HG03521 (cell line): ENCODE results near the gene SLC8A3.

Experiments
- ATAC-seq: cut with Tn5 transposase; IDR thresholded peaks from one replicate; pipeline ENCODE4 v1.9.1; 2021; ENCODE audit warnings: mild to moderate bottlenecking, moderate library complexity; ENCODE audit not compliant: unreplicated experiment

SLC8A3 gene

DNA sequence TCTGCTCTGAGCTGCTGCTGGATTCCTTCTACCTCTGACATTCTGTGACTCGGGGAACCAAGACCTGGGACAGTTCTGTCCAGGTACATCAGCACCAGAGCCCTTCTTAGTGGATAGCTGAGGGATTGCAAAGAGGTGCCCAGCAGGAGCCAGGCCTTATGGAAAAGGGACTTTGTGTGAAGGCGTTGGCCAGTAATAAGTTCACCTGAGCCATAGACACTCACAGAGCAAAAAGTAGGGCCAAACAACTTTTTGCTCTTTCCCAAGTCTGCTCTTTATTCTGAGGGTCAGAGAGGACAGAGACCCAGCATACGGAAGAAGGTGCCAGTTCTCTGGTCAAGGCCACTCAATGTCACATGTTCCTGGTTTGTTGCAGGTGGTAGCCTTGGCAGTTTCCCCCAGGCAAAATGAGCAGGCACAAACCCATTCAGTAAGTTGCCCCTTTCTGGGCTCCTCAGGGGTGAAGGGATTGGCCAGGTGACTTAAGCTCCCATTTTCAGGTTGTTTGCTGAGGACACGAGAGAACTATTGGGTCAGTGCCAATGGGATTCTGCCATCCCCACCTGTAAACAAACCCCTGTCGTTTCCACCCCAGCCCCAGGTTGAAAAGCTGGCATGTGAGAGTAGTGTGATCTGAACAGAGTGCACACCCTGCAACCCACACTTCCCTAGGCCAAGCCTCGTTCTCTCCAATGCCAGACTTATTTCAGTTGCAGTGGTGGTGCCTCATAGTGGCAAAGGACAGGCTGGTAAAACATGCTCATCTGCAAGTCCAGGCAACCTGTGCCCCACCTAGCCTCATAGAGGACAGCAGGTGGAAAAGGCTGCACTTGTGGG, 159.2 kb downstream of the SLC8A3 start:
- no peak for ATAC-seq

DNA sequence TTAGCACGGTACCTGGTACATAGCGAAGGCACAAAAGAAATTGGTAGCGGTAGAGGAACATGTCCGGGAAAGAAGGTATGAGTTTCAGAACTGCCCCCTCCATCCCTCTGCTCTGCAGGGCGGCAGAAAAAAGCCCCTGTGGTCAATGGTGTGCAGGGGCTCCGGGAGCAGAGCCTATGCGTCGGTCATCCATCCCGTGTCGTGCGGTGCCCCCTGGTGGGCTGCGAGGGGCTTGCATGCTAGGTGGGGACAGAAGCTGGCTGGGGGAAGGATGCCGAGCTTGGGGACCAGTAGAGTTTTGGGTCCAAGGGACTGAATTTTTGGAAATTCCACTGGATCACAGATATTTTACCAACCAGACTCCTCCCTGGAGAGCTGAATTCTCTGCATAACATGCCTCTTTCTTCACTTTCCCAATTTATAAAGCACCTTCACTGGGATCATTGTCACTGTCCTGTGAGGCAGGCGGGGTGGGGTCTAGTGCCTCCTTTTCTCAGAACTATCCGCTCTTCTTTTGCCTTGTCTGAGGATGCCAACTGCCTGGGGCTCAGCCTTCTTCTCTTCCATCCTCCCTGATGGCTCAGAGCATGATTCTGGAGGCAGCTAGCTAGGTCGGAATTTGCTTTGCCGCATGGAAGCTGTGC, 160.8 kb downstream of the SLC8A3 start:
- no peak for ATAC-seq

DNA sequence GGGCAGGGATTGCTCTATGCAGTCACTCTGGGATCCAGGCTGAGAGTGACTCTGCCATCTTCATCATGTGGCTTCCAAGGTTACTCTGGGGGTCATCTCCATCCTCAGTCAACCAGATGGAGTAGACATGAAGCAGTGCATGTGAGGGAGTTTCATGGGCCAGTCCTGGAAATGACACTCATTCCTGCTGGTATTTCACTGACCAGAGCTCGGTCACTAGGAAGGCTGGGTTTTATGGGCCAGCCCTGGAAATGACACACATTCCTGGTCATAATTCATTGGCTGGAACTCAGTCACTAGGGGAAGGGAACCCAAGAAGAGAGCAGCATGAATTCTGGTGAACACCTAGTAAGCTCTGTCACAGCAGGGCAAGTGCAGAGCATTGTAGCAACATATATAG, 164.9 kb downstream of the SLC8A3 start:
- ATAC-seq: no peak

DNA sequence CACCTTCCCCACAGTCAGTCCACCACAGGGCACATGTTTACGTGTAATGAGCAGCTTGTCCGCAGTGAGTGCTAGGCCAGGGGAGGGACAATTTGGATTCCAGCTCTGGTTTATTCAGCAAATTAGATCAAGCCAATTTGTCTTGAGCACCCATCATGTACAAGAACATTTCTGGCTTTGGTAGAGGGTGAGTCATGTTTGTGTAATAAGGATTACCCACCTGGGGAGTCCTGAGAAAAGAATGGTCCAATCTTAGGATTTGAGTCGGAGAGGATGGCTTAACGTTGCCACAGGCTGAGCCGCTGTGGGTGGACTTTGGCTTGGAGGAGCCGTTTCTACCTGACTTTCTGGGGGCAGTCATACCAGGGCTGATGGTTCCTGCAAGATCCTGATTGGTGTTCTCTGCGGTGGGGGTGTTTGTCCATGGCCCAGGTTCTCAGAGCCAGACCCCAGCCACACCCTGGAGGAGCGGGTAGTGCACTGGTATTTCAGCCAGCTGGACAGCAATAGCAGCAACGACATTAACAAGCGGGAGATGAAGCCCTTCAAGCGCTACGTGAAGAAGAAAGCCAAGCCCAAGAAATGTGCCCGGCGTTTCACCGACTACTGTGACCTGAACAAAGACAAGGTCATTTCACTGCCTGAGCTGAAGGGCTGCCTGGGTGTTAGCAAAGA, 165.8 kb downstream of the SLC8A3 start:
- no peak for ATAC-seq

DNA sequence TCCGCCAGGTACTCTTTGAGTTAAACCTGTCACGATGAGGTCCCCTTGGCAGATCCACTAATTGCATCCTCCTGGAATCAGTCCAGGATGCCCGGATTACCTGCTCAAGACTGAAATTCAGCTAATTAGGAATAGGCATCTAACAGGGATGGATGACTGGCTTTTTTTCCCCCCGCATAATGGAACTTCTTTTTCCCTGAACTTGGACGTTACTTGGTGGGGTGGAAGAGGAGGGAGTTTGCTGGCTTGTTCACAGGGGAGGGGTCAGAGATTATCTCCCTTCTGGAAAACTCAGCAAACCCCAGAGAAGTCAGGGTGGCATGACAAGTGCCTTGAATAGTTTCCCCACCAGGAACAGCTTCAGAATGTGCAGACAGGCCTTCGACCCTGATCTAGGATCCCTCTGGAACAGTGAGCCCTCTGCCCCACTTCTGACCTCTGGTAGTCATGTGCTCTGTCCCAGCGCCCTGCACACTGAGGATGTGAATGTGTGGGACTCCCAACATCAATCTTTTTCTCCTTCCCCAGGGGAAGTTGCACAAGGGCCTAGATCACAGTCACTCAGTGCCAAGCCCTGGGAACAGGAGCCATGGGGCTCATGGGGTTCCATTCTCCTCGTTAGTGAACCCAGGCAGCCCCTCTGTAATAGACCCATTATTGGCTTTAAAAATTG, 167.1 kb downstream of the SLC8A3 start:
- ATAC-seq: no peak

DNA sequence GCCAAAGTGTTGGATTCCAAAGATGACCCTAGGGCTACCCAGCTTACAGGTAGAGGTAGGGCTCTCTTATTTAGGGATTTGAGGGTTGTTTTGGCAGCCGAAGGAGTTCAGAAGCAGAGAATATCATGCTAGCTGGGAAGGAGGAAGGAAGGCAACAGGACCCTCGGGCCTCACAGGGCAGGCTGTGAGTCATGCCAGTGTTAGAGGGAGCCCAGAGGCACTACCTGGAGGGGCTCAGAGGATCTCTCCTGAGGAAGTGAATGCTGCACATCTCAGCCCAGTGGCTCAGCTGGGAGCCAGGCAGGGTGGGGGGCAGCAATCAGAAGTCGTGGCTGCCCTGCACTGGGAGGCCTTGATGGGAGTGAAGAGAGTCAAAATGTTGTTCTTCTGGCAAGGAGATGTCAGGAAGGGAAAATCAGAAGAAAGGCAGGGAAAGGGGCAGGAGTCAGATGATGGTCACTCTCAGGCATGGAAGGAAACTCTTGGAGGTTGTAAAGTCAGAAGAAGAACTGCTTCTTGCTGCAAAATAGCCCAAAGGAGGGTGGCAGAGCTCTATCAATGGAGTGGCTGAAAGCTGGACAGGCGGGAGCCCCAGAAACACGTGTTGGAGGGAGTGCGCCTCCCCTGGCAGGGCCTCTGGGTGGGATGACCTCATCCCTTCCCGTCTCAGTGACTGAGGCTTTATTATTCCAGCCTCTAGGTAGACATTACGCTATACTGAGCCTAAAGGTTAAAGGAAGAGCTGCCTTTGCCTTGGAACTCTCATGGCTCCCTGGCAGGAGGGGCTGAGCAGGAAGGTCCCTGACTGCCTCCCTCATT, 168.2 kb downstream of the SLC8A3 start:
- no peak for ATAC-seq

DNA sequence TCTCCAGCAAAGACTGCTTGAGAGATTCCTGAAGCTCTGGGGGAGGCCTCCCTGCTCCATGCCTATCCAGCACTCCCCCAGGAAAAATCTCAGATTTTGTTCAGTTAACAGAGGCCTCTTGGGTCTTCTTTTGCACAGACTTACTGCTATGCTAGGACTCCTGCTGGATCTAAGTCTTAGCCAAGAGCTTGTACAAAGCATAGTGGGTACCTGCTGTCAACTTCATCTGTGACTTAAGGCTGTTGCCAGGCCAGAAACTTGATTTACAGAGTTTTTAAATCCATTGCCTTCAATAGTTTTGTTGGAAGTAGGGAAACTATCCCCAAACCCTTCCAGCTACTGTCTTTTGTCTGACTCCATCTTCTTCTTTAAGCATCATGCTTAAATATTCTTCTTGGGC, 169.1 kb downstream of the SLC8A3 start:
- ATAC-seq: no peak

DNA sequence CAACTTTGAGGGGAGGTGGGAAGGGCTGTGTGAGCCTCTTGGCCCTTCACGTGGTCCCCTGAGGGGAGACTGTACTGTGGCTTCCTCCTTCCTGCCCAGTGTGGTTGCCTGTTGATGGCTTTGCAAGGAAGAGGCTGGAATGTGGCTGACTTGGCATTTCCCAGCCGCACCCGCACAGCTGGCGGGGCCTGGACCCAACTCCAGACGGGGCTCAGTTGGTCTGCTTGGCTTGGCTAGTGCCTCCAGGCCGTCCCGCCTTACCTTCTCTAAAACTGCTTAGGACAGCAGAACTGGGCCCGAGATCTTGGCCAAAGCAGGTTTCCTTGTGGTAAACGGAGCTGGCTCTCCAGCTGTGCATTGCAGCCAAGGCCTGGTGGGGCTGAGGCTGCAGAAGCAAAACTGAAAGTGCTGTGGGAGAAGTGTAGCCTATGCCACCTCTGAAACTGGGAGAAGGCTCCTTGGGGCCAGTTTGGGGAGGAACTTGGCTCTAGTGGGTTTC, 170.0 kb downstream of the SLC8A3 start:
- peak; percentile 51 for ATAC-seq

DNA sequence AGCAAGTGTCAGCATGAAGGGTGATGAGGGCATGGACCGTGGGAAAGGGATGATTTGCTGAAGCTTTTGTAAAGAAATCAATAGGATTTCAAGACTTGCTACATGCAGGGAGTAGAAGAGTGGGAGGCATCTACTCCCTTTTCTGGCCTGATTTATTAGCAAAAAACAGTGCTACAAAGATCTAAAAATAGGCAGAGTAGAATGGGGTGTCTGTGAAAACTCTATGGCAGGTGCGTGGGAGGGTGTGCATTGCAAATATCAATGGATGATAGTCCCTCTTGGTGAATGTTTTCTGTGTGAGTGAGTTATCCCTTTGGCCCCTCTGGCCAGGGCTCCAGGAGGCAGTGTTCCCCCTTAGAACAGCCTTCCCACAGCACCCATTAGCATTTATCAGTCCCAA, 170.5 kb downstream of the SLC8A3 start:
- ATAC-seq: no peak

DNA sequence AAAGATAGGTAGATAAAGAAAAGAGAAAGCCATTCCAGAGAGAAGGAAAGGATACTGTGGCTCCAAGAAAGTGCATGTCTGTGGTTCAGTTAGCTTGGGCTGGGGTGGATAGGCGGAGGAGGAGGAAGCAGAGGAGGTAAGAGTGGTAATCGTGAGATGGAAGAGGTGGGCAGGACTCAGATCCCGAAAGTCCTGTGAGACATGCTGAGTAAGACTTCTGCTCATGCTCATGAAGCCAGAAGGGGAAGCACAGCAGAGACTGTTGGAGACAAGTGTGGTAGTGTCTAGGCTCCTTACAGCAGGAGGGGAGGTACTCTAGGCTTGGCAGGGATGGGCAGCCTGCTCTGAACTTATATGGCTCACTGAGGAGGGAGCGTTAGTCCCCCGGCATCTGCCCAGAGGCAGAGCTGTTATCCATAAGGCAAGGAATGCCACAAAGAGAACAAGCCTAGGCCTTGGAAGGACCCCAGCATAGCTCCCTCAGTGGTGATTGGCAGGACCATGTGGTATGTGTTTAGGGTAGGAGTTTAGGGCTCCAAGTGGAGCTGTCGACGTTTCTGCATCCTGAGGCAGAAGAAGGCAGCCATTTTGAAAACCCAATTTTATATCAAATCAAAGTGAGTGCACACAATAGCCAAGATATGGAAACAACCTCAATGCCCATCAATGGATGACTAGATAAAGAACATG, 174.2 kb downstream of the SLC8A3 start:
- no peak for ATAC-seq

DNA sequence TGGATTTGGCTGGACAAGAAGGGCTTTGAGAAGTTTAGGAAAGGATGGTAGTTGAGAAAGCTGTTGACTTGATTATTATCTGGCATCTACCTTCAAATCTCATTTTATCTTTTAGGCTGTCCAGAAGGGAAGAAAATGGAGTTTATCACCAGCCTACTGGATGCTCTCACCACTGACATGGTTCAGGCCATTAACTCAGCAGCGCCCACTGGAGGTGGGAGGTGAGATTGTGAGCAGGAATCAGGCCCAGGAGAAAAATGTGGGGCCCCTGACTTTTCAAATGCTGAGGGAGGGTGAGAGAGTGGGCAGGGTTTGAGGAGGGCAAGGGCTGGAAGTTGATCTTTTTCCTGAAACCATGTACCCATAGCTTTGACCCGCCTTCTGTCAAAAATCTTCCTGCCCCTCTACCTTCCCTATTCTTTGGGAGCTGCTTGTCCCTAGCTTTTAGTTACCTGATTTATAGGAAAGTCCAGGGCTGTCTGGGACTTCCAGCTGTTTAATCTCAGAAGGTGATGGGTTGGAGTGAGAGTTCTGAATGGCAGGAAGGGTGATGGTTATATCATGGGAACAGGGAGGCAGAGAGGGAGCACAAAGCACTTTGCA, 175.4 kb downstream of the SLC8A3 start:
- ATAC-seq: no peak

DNA sequence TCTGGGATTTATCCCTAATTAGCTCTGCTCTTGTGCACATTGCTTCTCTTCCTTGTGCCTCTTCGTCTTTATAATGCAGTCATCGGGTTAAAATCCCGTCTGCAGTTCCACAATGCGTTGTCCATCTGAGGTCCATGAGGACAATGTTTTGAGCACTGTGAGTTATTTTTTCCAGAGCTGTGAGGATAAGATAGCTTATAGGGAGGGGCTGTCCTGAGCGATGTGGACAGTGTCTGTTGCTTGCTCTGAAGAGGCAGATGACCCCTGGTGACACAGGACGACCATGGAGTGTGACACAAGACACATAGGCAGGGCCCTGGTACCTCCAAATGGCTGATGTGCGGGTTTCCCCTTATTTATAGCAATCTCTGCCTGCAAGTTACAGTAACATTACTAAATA, 177.0 kb downstream of the SLC8A3 start:
- no peak for ATAC-seq

DNA sequence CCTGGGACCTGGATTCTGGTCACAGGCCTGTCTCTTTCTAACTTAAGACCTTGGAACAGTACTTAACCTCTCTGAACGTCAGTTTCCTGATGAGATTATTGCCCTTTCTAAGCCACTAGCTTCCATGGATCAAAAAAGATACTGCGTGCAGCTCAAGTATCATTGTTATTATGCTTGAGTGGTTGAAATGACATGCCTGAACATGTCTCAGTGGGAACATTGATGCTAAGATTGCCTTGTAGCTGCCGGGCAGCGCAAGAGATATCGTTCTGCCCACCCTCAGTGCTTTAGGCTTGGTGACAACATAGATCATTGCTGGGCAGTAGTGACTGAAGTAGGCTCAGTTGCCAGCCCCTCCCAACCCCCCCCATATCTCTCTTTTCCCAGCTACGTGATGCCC, 177.7 kb downstream of the SLC8A3 start:
- ATAC-seq: no peak

DNA sequence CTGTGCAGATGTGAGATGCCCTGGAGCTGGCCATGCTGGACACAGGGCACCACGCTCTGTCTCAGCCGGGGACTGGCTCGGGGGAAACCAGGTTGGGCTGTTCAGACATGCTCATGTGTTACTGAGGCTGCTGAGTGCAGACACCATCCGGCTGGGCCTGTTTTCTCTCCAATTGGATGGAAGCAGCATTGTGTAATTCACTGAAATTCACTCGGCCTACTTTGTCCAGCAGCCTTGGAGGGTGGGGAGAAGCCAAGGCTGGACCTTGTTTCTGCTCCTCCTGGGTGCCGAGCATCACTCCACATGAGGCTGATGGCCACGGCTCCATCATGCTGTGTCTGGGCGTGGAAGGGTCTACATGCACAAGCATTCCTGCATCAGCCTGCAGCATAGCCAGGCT, 178.8 kb downstream of the SLC8A3 start:
- ATAC-seq: no peak

DNA sequence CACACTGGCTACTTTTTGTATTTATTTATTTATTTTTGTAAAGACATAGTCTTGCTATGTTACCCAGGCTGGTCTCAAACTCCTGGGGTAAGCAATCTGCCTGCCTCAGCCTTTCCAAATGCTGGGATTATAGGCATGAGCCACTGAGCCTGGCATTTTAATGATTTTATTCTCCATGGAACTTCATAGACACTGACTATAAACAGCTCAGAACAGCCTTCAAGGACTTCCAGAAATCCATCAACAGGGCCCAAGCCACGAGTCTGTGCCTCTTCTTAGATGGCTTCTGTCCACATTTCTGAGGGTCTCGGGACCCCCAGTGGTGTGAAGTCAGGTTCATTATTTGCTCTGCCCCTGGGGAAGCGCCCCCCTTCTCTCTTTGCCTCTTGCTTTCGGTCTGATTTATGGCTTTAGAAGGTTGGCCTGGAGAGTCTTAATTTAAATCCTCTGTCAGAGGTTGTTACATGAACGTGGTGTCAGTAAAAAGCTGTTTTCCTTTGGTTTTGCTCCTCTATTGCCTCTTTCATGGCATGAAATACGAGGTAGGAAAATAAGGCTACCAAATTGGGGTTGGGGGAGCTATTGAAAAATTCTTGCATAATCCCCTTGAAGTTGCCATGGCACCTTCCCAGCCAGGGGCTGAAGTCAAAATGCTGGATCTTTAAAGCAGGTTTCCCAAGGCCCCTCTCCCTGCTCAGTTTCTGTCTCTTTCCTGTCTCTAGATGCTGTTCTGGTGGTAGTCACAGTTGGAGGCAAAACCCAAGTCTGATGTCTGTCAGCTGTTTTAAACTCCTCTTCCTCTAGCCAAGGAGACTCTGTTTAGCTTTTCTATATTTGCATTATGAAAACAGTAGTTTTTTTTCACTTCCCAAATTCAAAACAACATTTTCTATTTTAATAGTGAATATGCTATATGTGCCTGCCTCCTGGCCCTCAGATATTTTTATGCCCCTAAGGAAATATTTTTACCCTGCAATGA, 180.2 kb downstream of the SLC8A3 start:
- no peak for ATAC-seq

DNA sequence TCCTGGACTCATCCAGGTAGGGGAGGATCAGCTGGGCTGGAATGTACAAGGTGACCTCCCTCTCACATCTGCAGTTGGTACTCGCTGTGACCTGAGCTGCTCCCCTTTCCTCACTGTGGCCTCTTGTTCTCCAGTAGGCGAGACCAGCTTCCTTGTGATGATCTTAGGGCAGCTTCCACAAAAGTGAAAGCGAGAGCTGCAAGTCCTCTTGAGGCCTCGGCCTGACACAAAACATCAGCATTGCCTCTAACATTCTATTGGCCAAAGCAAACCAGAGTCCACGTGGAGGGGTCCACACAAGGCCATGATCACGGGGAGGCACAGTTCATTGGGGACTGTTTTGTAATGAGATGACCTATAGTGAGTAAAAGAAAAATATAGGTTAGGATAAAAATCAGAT, 182.1 kb downstream of the SLC8A3 start:
- no peak for ATAC-seq

DNA sequence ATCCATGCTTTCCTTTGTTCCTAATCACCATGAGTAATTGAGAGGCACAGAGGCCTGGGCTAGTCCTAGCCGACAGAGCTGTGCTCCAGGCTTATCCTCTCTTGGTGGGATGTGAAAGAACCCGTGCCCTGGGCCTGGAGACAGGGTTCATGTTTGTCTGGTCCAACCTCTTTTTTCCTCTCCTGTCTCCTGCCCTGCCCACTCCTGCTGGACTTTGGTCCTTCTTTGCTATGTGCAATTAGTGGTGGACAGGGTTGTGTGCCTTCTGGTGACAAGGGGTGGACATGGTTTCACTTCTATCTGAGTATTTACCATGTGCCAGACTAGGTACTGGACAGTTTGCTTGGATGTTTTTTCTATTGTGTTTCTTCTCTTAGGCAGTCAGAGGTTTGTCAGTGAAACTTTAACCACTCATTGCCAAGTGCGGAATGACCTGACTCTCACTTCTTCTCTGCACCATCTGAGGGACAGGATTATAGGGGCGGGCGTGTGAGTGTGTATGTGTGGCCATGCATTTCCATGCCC, 183.4 kb downstream of the SLC8A3 start:
- ATAC-seq: no peak

DNA sequence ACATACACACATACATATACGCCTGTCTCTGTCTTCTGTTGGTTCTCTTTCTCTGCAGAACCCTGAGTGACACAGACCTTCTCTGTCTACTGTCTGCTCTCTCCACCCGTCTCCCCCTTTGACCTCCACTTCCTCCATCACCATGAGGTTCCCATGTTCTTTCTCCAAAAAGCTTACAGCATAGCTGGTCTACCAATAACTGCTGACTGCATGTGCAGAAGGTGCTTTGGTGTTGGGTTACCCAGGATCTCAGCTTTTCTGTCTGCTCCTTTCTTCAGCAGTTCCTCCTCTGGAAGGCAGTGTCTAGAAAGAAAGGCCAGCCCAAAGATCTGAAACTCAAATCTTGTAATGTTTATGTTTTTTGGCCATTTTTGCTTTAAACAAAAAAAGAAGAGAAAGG, 184.0 kb downstream of the SLC8A3 start:
- ATAC-seq: no peak
